ENCODE data around the gene FREM1.

FREM1 gene

GRCh38 chr9:14831074-14831473 lies 79.2 kb downstream of the FREM1 start:
- no peak for TF ChIP-seq CTCF (IDR thresholded peaks at IDR 0.05; ENCODE audit: extremely low read depth, insufficient read depth, missing control alignments)
- in situ Hi-C loops (cut with MboI; ENCODE audit: low pct_unique_long_range_greater_than_20kb, low sequenced_read_pairs, unreplicated experiment) = no loop called here
- DNase-seq (ENCODE audit: low spot score) = no peak

DNA sequence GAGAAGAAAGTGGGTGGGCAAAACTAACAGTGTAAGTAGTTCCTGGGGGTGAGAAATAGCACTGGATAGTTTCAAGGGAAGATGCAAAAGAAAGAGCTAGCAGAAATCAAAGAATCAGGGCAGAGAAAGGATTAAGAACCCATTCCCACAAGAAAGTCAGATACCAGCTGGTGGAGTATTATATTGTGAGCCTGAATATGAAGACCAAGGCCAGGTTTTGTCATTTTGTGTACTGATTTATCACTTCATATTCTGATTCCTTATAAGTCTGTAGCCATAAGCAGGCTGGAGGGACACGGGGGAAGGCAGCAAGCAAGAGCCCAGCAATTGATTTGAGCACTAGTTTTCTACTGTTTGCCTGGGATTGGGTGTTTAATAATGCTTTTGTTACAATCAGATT lies 80.2 kb downstream of the FREM1 start:
- in situ Hi-C loops (cut with MboI; ENCODE audit: low pct_unique_long_range_greater_than_20kb, low sequenced_read_pairs, unreplicated experiment) = no loop called here
- no peak for DNase-seq (ENCODE audit: low spot score)
- TF ChIP-seq CTCF (IDR thresholded peaks at IDR 0.05; ENCODE audit: extremely low read depth, insufficient read depth, missing control alignments) = no peak

GRCh38 chr9:14829204-14829603 lies 81.0 kb downstream of the FREM1 start:
- no peak for DNase-seq (ENCODE audit: low spot score)
- in situ Hi-C loops (cut with MboI; ENCODE audit: low pct_unique_long_range_greater_than_20kb, low sequenced_read_pairs, unreplicated experiment) = no loop called here
- TF ChIP-seq CTCF (IDR thresholded peaks at IDR 0.05; ENCODE audit: extremely low read depth, insufficient read depth, missing control alignments) = no peak

DNA sequence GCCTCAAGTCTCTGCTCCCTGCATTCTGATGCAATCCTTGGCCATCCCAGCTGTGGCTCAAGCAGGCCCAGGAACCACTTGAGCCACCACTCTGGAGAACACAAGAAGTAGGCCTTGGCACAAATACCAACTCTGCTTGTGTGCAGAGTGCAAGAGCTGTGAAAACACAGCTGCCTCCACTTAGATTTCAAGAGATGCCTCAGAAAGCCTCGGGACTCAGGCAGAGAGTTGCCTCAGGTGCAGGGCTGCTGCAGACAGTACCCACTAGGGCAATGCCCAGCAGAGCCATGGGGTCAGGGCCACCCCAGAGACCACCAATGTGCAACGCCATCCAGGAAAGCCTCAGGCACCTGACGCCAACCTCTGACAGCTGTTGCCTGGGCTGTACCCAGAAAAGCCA lies 82.4 kb downstream of the FREM1 start:
- no peak for TF ChIP-seq CTCF (IDR thresholded peaks at IDR 0.05; ENCODE audit: extremely low read depth, insufficient read depth, missing control alignments)
- no peak for DNase-seq (ENCODE audit: low spot score)
- in situ Hi-C loops (cut with MboI; ENCODE audit: low pct_unique_long_range_greater_than_20kb, low sequenced_read_pairs, unreplicated experiment) = no loop called here

- no peak for TF ChIP-seq CTCF (IDR thresholded peaks at IDR 0.05; ENCODE audit: extremely low read depth, insufficient read depth, missing control alignments)
- DNase-seq (ENCODE audit: low spot score) = no peak
- in situ Hi-C loops (cut with MboI; ENCODE audit: low pct_unique_long_range_greater_than_20kb, low sequenced_read_pairs, unreplicated experiment) = no loop called here
Observed at GRCh38 chr9:14824481-14824880, 85.7 kb downstream of the FREM1 start.

- no peak for DNase-seq (ENCODE audit: low spot score)
- TF ChIP-seq CTCF (IDR thresholded peaks at IDR 0.05; ENCODE audit: extremely low read depth, insufficient read depth, missing control alignments) = no peak
- in situ Hi-C loops (cut with MboI; ENCODE audit: low pct_unique_long_range_greater_than_20kb, low sequenced_read_pairs, unreplicated experiment) = no loop called here
Observed at GRCh38 chr9:14823800-14824199, 86.4 kb downstream of the FREM1 start.

GRCh38 chr9:14822666-14823065 lies 87.6 kb downstream of the FREM1 start:
- in situ Hi-C loops (cut with MboI; ENCODE audit: low pct_unique_long_range_greater_than_20kb, low sequenced_read_pairs, unreplicated experiment) = no loop called here
- no peak for TF ChIP-seq CTCF (IDR thresholded peaks at IDR 0.05; ENCODE audit: extremely low read depth, insufficient read depth, missing control alignments)

More at GRCh38 chr9:14822666-14823065, 87.6 kb downstream of the FREM1 start:
- no peak for DNase-seq (ENCODE audit: low spot score)

Data from GM13977 (cell line).